A549 treated with AZD9567 at 1 μM for 4 hours (cell line): ENCODE measurements around the gene SKAP2. TPM values are rescaled to one million over a fixed set of nuclear protein-coding genes. Genes with fewer than 3 reads are reported as not detected.

Experiments used
- total RNA-seq: library from RNA; stranded (reverse); fragments of 200-300 nt; extraction: Qiagen RNA extraction; gene quantifications from 5 replicates; pipeline ENCODE4 v1.2.3, GENCODE V29; 2022; ENCODE audit not compliant: insufficient read depth

SKAP2 gene
- 12.2 to 18.1 TPM (median 15.4 TPM) in 5 replicates for total RNA-seq

GRCh38 chr7:26864309-26865093, at the start of gene SKAP2:
Gene SKAP2 (minus strand): TSS chr7:26864590. CDS start chr7:26864429, 161 bp downstream.

Other genes starting within 250 kb of the SKAP2 start
- 1.3 to 3.9 TPM (median 2.8 TPM) in 5 replicates for gene HOXA1, start 231.4 kb upstream of the SKAP2 start, total RNA-seq
- gene HOXA2, start 238.1 kb upstream of the SKAP2 start, total RNA-seq: 0.58 to 1.9 TPM (median 0.73 TPM) in 5 replicates